Right lobe of liver (tissue), 6 donors: ENCODE results near the gene TMEM178A. TPM values are rescaled to one million over a fixed set of nuclear protein-coding genes. Genes with fewer than 3 reads are reported as not detected.
A peak's percentile ranks its signal among the peaks of the same experiment; 100 is the strongest.

Experiments used
- ATAC-seq, 4 donors: fragments of 200-7000 bp; cut with Tn5 transposase; one replicate each; pipeline ENCODE4 v1.9.1; 2020; ENCODE audit warnings: mild to moderate bottlenecking in 4 of 4, moderate library complexity in 4 of 4
- DNase-seq, 3 donors: peaks; one replicate each; pipeline ENCODE4 v3.0.0-alpha.2; 2020
- H3K27ac ChIP-seq, 3 donors: fragments of 200-600 bp; one replicate each; pipeline ENCODE4 v1.8.0; 2022
- H3K27me3 ChIP-seq, 2 donors: fragments of 200-600 bp; one replicate each; pipeline ENCODE4 v1.8.0; 2022
- H3K36me3 ChIP-seq, 4 donors: fragments of 200-600 bp; sonication (generic) in 1 of 4; one replicate each; pipeline versions ENCODE4 v1.5.1 to v1.8.0; 2017 to 2022; ENCODE audit warnings: control low read depth in 1 of 4
- H3K4me1 ChIP-seq, 4 donors: fragments of 200-600 bp; sonication (generic) in 1 of 4; one replicate each; pipeline versions ENCODE4 v1.5.1 to v1.8.0; 2017 to 2022; ENCODE audit warnings: control low read depth in 1 of 4
- H3K4me3 ChIP-seq, 3 donors: fragments of 200-600 bp; one replicate each; pipeline ENCODE4 v1.8.0; 2022
- H3K9me3 ChIP-seq, 4 donors: fragments of 200-600 bp; sonication (generic) in 1 of 4; one replicate each; pipeline versions ENCODE4 v1.5.1 to v1.8.0; 2017 to 2022; ENCODE audit warnings: control low read depth in 1 of 4
- POLR2A ChIP-seq: fragments of 450-650 bp; IDR thresholded peaks from one replicate; pipeline ENCODE4 v1.6.1; 2017; ENCODE audit warnings: antibody characterized with exemption, mild to moderate bottlenecking
- WGBS: methylation state at CpG from one replicate; pipeline ENCODE4 v1.1.6; 2018; ENCODE audit warnings: low coverage, low lambda C conversion rate; ENCODE audit not compliant: insufficient coverage; ENCODE audit errors: missing lambda C conversion rate; 5-methylcytosine and 5-hydroxymethylcytosine counted together
- intact Hi-C, 2 donors: fragments of 100-400 bp; cut with DNase I; formaldehyde crosslinking; loops; one replicate each; pipeline versions ENCODE4 v1.11.2 to v1.14.1; 2022
- total RNA-seq, 6 experiments: library from RNA; depleted of rRNA in 2 of 6; stranded (reverse); fragments of >200 nt in 2 of 6; fragmentation: NEBNext Ultra II Directional in 3 of 6; extraction: Animal tissue kit (Norgen Biotek cat#: 25700) in 3 of 6; gene quantifications; one replicate each; pipeline versions ENCODE4 v1.1.0 to v1.2.4, GENCODE V29; 2016 to 2023
- TF ChIP-seq, protein P1 (sequence below), 4 donors: fragments of 200-600 bp in 3 of 4; fragments of 450-650 bp in 1 of 4; IDR thresholded peaks; one replicate each; pipeline versions ENCODE4 v1.5.1 to v1.8.0; 2016 to 2022; ENCODE audit warnings: antibody characterized with exemption in 4 of 4, mild to moderate bottlenecking in 2 of 4
- donor health status: DM: no; HTN: yes; CAD: no.
- donor health status: DM: no; HTN: no; CAD: no.
- donor health status: DM: no; HTN: no; CAD: no.
- donor health status: DM: no; HTN: yes; CAD: no.
- donor health status: DM: no; HTN: yes; CAD: no.

Gene TMEM178A
- total RNA-seq, 6 experiments from 2014 or later: 0.25 to 1.7 (median 1.4) TPM; not detected in 1

- H3K4me3 ChIP-seq: no peak overlapping the region
- WGBS: 88% methylated on average over 2 of the region's 4 CpGs
- intact Hi-C loops: no loop called here
- no peaks in the 10 kb centered on the region for H3K4me1 ChIP-seq
- TF ChIP-seq, protein P1, sequence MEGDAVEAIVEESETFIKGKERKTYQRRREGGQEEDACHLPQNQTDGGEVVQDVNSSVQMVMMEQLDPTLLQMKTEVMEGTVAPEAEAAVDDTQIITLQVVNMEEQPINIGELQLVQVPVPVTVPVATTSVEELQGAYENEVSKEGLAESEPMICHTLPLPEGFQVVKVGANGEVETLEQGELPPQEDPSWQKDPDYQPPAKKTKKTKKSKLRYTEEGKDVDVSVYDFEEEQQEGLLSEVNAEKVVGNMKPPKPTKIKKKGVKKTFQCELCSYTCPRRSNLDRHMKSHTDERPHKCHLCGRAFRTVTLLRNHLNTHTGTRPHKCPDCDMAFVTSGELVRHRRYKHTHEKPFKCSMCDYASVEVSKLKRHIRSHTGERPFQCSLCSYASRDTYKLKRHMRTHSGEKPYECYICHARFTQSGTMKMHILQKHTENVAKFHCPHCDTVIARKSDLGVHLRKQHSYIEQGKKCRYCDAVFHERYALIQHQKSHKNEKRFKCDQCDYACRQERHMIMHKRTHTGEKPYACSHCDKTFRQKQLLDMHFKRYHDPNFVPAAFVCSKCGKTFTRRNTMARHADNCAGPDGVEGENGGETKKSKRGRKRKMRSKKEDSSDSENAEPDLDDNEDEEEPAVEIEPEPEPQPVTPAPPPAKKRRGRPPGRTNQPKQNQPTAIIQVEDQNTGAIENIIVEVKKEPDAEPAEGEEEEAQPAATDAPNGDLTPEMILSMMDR (IDR thresholded peaks at IDR 0.05): no peak
- no peak overlapping the region for H3K27ac ChIP-seq
- DNase-seq (no peak), ATAC-seq (no peak)
- H3K9me3 ChIP-seq: no peaks in the 10 kb centered on the region
- no peaks in the 10 kb centered on the region for H3K36me3 ChIP-seq
- H3K27me3 ChIP-seq: no peaks in the 10 kb centered on the region
Observed at GRCh38 chr2:39696101-39696553, 30.4 kb downstream of the TMEM178A start.

GRCh38 chr2:39696838-39697237 is 31.1 kb downstream of the TMEM178A start:
- DNase-seq: no peak
- Histone ChIP-seq H3K4me3 (no peak overlapping the region), H3K4me1 (no peaks in the 10 kb centered on the region), H3K27me3 (no peaks in the 10 kb centered on the region), H3K27ac (no peak overlapping the region), H3K9me3 (no peaks in the 10 kb centered on the region), H3K36me3 (no peaks in the 10 kb centered on the region)
- intact Hi-C loops: no loop called here
- 31% methylated on average over 1 of the region's 1 CpG for WGBS
- peak; percentile 61 to 79 (median 66) for ATAC-seq
- no peak for TF ChIP-seq POLR2A
- TF ChIP-seq, protein P1 (IDR thresholded peaks at IDR 0.05): peak; percentile 42 to 63 (median 45)

- DNase-seq (no peak), ATAC-seq (no peak)
- Histone ChIP-seq H3K9me3 (no peaks in the 10 kb centered on the region), H3K4me1 (no peaks in the 10 kb centered on the region), H3K27ac (no peak overlapping the region), H3K4me3 (no peak overlapping the region), H3K36me3 (no peaks in the 10 kb centered on the region), H3K27me3 (no peaks in the 10 kb centered on the region)
- TF ChIP-seq POLR2A: no peak
- TF ChIP-seq, protein P1 (IDR thresholded peaks at IDR 0.05): no peak
- 75% methylated on average over 2 of the region's 2 CpGs for WGBS
- intact Hi-C loops: no loop called here
Observed at GRCh38 chr2:39697454-39697853, 31.7 kb downstream of the TMEM178A start.

- TF ChIP-seq POLR2A: no peak
- TF ChIP-seq, protein P1 (IDR thresholded peaks at IDR 0.05): no peak
- DNase-seq: no peak
- no peaks in the 10 kb centered on the region for H3K36me3 ChIP-seq
- intact Hi-C loops: no loop called here
- ATAC-seq: no peak
- H3K27me3 ChIP-seq: no peaks in the 10 kb centered on the region
- 89% methylated on average over 1 of the region's 1 CpG for WGBS
- H3K4me1 ChIP-seq: no peaks in the 10 kb centered on the region
- H3K27ac ChIP-seq: no peak overlapping the region
- no peak overlapping the region for H3K4me3 ChIP-seq
- H3K9me3 ChIP-seq: no peaks in the 10 kb centered on the region
Observed at GRCh38 chr2:39701137-39701536, 35.4 kb downstream of the TMEM178A start.
